NCI-H2029 (cell line): ENCODE measurements around the gene ACBD5.
"Not testable (repeated sequence)": the region's sequence is repeated elsewhere in the genome, so short reads cannot be mapped to it uniquely, and the experiment has no call there.

ENCODE experiments used
- DNase-seq: peaks from one replicate; lab custom pipeline; 2025; lab: John Stamatoyannopoulos, UW

The ACBD5 gene

GRCh38 chr10:27241010-27241651, 534 bp upstream of the ACBD5 start:
- DNase-seq = peak; percentile 23

- not testable (repeated sequence) for DNase-seq
Observed at GRCh38 chr10:27237531-27237930, 3.1 kb downstream of the ACBD5 start.

GRCh38 chr10:27236589-27237128, 3.9 kb downstream of the ACBD5 start:
- not testable (repeated sequence) for DNase-seq

- no peak for DNase-seq
Observed at GRCh38 chr10:27235706-27236105, 4.9 kb downstream of the ACBD5 start.

GRCh38 chr10:27230022-27230421, 10.6 kb downstream of the ACBD5 start:
- no peak for DNase-seq

GRCh38 chr10:27225642-27226257, 14.8 kb downstream of the ACBD5 start:
- no peak for DNase-seq

- DNase-seq = no peak
Observed at GRCh38 chr10:27225011-27225590, 15.5 kb downstream of the ACBD5 start.

GRCh38 chr10:27223964-27224363, 16.6 kb downstream of the ACBD5 start:
- peak; percentile 8 for DNase-seq

GRCh38 chr10:27207350-27207749, 33.2 kb downstream of the ACBD5 start:
- no peak for DNase-seq

GRCh38 chr10:27203806-27204205, 36.8 kb downstream of the ACBD5 start:
- no peak for DNase-seq

GRCh38 chr10:27197980-27198620, 42.5 kb downstream of the ACBD5 start:
- no peak for DNase-seq

- DNase-seq = no peak
Observed at GRCh38 chr10:27192284-27192683, 48.3 kb downstream of the ACBD5 start.

GRCh38 chr10:27190508-27190907, 50.1 kb downstream of the ACBD5 start:
- no peak for DNase-seq

GRCh38 chr10:27188897-27189296, 51.7 kb downstream of the ACBD5 start:
- no peak for DNase-seq

- no peak for DNase-seq
Observed at GRCh38 chr10:27188259-27188658, 52.3 kb downstream of the ACBD5 start.

- DNase-seq = no peak
Observed at GRCh38 chr10:27169849-27170248, 70.7 kb downstream of the ACBD5 start.

GRCh38 chr10:27158421-27158820, 82.2 kb downstream of the ACBD5 start:
- no peak for DNase-seq

- no peak for DNase-seq
Observed at GRCh38 chr10:27157150-27157549, 83.4 kb downstream of the ACBD5 start.

GRCh38 chr10:27156566-27156965, 84.0 kb downstream of the ACBD5 start:
- not testable (repeated sequence) for DNase-seq

GRCh38 chr10:27155066-27155754, 85.4 kb downstream of the ACBD5 start, which contains the start of gene MASTL:
MASTL (plus strand) TSS chr10:27155352; CDS start chr10:27155427, 75 bp downstream.
- DNase-seq = peak; percentile 66

GRCh38 chr10:27153845-27154193, 86.8 kb downstream of the ACBD5 start:
- no peak for DNase-seq

GRCh38 chr10:27153329-27153728, 87.3 kb downstream of the ACBD5 start:
- DNase-seq = no peak
